ENCODE data around the gene CLASP2.

DNA sequence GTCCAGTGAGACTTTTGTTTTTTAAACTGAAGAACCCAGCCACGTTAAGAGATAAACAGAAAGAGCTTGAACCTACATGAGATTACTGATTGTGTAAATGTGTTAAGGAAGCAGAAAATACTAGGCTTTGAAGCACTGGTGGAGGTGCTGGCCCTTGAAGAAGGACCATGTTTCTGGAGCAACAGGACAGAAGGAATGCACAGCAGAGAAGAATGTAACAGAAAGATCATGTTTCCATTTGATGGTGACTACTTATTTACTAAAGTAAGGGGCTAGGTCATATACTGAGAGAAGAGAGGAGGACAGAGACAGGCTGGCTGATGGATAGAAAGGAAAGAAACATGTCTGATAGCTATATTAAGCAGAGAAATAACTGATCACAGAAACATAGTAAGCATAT, 88.8 kb downstream of the CLASP2 start:
- TF ChIP-seq, protein P1, sequence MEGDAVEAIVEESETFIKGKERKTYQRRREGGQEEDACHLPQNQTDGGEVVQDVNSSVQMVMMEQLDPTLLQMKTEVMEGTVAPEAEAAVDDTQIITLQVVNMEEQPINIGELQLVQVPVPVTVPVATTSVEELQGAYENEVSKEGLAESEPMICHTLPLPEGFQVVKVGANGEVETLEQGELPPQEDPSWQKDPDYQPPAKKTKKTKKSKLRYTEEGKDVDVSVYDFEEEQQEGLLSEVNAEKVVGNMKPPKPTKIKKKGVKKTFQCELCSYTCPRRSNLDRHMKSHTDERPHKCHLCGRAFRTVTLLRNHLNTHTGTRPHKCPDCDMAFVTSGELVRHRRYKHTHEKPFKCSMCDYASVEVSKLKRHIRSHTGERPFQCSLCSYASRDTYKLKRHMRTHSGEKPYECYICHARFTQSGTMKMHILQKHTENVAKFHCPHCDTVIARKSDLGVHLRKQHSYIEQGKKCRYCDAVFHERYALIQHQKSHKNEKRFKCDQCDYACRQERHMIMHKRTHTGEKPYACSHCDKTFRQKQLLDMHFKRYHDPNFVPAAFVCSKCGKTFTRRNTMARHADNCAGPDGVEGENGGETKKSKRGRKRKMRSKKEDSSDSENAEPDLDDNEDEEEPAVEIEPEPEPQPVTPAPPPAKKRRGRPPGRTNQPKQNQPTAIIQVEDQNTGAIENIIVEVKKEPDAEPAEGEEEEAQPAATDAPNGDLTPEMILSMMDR (IDR thresholded peaks at IDR 0.05; ENCODE audit: low read length), result no peak
- no peak for TF ChIP-seq EZH2 (optimal IDR thresholded peaks at IDR 0.05; ENCODE audit: low read depth, low read length)

Measured in MM.1S (cell line).